Epithelial cell of esophagus (primary cell): Measurements from ENCODE around the gene UBR1.
"Not testable (repeated sequence)": the region's sequence is repeated elsewhere in the genome, so short reads cannot be mapped to it uniquely, and the experiment has no call there.

Source experiments
- DNase-seq: peaks from one replicate; pipeline ENCODE4 v3.0.0; 2010; ENCODE audit warnings: low read depth
- H3K4me3 ChIP-seq: 2 replicates; pipeline ENCODE4 v1.5.1; 2011; ENCODE audit warnings: mild to moderate bottlenecking, low read length, control low read depth
- TF ChIP-seq, protein P1 (sequence below): IDR thresholded peaks from 2 replicates; pipeline ENCODE4 v1.5.1; 2011; ENCODE audit warnings: low read depth, mild to moderate bottlenecking, low read length, control low read depth, inconsistent platforms; ENCODE audit not compliant: insufficient read depth; ENCODE audit errors: missing control alignments

The UBR1 gene

DNA sequence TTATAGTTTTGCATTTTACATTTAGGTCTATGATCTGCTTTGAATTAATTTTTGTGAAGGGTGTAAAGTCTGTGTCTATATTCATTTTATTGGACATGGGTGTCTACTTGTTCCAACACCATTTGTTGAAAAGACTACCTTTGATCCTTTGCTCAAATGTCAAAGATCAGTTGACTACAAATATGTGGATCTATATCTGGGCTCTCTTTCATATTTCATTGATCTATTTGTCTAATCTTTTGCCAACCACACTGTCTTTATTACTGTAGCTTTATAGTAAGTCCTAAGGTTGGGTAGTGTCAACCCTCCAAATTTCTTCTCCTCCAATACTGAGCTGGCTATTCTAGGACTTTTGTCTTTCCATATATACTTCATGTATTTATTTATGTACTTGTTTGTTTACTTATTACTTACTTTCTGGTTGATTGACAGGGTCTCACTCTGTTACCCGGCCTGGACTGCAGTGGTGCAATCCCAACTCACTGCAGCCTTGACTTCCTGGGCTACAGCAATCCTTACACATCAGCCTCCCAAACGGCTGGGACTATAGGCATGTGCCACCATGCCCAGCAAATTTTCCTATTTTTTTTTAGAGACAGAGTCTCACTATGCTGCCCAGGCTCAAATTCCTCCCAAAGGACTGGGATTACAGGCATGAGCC, 131.5 kb downstream of the UBR1 start:
- TF ChIP-seq, protein P1, sequence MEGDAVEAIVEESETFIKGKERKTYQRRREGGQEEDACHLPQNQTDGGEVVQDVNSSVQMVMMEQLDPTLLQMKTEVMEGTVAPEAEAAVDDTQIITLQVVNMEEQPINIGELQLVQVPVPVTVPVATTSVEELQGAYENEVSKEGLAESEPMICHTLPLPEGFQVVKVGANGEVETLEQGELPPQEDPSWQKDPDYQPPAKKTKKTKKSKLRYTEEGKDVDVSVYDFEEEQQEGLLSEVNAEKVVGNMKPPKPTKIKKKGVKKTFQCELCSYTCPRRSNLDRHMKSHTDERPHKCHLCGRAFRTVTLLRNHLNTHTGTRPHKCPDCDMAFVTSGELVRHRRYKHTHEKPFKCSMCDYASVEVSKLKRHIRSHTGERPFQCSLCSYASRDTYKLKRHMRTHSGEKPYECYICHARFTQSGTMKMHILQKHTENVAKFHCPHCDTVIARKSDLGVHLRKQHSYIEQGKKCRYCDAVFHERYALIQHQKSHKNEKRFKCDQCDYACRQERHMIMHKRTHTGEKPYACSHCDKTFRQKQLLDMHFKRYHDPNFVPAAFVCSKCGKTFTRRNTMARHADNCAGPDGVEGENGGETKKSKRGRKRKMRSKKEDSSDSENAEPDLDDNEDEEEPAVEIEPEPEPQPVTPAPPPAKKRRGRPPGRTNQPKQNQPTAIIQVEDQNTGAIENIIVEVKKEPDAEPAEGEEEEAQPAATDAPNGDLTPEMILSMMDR, result no peak
- no peak for DNase-seq
- H3K4me3 ChIP-seq, result no peak overlapping the region

DNA sequence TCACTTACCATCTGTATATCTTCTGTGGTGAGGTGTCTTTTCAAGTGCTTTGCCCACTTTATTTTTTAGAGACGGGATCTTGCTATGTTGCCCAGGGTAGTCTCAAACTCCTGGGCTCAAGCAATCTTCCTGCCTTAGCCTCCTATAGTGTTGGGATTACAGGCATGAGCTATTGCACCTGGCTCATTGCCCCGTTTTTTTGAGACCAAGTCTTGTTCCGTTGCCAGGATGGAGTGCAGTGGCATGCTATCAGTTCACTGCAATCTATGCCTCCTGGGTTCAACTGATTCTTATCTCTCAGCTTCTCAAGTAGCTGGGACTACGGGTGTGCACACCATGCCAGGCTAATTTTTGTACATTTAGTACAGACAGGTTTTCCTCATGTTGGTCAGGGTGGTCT, 132.7 kb downstream of the UBR1 start:
- TF ChIP-seq, protein P1, result no peak
- DNase-seq, result no peak
- no peak overlapping the region for H3K4me3 ChIP-seq

DNA sequence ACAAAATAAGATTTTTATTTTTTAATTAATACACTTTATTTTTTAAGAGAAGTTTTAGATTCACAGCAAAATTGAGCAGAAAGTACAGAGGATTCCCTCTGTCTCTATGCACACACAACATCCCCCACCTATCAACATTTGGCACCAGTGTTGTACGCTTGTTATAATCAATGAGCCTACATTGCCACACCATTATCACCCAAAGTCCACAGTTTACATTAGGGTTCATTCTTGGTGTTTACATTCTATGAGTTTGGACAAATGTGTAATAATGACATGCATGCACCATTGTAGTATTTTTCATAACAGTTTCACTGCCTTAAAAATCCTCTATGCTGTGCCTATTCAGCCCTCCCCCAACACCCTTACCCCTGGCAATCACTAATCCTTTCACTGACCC, 134.0 kb downstream of the UBR1 start:
- TF ChIP-seq, protein P1, result no peak
- H3K4me3 ChIP-seq, result no peak overlapping the region
- DNase-seq, result no peak

DNA sequence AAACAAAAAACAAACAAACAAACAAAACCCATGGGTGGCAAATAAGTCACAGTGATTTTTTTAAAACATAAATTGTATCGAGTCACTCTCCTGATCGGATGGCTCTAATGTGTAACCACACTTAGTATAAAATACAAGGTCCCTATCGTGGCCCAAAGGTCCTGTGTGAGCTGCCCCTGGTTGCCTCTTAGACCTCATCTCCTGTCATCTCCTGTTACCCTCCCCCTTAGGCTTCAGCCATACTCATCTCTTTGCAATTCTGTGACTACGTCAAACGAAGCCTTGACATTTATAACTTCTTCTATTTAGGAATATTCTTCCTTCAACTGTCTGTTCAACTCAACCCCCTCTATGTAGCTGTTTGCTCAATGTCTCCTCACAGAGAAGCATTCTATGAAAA, 141.4 kb downstream of the UBR1 start:
- no peak for DNase-seq
- H3K4me3 ChIP-seq, result no peak overlapping the region

DNA sequence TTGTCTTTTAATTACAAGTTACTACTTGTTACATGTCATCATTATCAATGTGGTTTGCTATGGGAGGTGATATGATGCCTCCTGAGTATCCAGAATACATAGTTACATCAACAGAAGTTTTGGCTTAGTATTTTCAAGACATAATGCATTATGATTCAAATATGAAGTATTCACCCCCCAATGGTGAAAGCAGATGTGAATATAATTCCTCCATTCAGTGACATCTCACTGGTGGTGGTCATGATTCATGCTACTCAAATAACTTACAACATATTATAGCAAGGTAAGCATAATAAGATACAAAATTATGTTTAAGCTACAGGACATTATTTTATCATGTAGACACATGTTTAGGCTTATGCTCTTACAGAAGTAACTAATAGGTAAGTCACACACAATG, 150.3 kb downstream of the UBR1 start:
- TF ChIP-seq, protein P1, result no peak
- no peak overlapping the region for H3K4me3 ChIP-seq
- peak; percentile 94 for DNase-seq

More for the DNA sequence above, 141.4 kb downstream of the UBR1 start:
- TF ChIP-seq, protein P1, result no peak

DNA sequence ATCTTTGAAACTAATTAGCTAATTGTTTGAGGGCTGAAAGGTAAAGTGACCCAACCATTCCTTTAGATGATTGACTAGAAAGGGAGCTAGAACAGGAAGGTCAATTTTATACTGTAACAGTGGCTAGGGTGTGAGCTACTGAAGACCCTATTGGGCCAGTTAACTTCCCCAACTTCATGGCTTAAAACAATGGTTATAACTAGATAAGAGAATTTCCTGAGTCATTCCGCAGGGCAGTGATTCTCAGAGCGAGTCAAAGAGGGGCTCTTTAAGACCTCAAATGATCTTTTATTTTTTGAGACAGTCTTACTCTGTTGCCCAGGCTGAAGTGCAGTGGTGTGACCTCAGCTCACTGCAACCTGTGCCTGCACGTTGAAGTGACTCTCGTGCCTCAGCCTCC, 151.5 kb downstream of the UBR1 start:
- DNase-seq, result no peak
- TF ChIP-seq, protein P1, result no peak
- no peak overlapping the region for H3K4me3 ChIP-seq

DNA sequence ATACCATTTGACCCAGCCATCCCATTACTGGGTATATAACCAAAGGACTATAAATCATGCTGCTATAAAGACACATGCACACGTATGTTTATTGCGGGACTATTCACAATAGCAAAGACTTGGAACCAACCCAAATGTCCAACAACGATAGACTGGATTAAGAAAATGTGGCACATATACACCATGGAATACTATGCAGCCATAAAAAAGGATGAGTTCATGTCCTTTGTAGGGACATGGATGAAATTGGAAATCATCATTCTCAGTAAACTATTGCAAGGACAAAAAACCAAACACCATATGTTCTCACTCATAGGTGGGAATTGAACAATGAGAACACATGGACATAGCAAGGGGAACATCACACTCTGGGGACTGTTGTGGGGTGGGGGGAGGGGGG, 156.9 kb downstream of the UBR1 start:
- not testable (repeated sequence) for DNase-seq, H3K4me3 ChIP-seq

DNA sequence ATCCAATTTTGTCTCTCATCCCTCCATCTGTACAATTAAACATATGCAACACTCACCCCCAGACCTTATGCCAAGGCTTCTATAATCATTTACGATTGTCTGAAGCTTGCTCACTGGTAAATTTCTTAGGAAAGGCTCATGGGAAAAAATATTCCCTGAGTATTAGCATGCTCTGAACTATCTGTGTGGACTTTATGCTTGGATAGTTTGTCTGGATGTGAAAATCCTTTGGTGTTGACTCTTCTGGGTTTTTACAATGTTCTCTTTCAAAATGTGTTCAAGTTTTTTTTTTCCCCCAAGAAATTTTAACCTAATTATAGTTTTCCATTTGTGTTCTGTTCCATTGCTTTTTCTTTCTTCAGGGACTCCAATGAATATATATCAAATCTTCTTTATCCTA, 165.3 kb downstream of the UBR1 start:
- H3K4me3 ChIP-seq, result no peak overlapping the region
- DNase-seq, result no peak
- TF ChIP-seq, protein P1, result no peak
